Measurements from ENCODE around the gene CRNKL1.

Gene CRNKL1

GRCh38 chr20:20052074-20052970 lies at the start of gene CRNKL1, which contains the start of gene CFAP61:
TSS of gene CRNKL1 (minus strand) at chr20:20052466. CDS start at chr20:20052342, 124 bp downstream.
TSS of gene CFAP61 (plus strand) at chr20:20052532. CDS start at chr20:20056654, 4,122 bp downstream.
- peak; percentile 95 to 96 for DNase-seq (ENCODE audit: low read depth in 1 of 2, low spot score in 1 of 2)

GRCh38 chr20:20100881-20101280 lies 48.6 kb upstream of the CRNKL1 start:
- DNase-seq (ENCODE audit: low read depth in 1 of 2, low spot score in 1 of 2), result no peak

- DNase-seq (ENCODE audit: low read depth in 1 of 2, low spot score in 1 of 2), result no peak
These were observed 44.2 kb upstream of the CRNKL1 start for GRCh38 chr20:20096421-20096820.

- no peak for DNase-seq (ENCODE audit: low read depth in 1 of 2, low spot score in 1 of 2)
These were observed 43.0 kb upstream of the CRNKL1 start for GRCh38 chr20:20095114-20095872.

- DNase-seq (ENCODE audit: low read depth in 1 of 2, low spot score in 1 of 2), result no peak
These were observed 42.1 kb upstream of the CRNKL1 start for GRCh38 chr20:20094410-20094809.

GRCh38 chr20:20092827-20093226 lies 40.6 kb upstream of the CRNKL1 start:
- DNase-seq (ENCODE audit: low read depth in 1 of 2, low spot score in 1 of 2), result no peak

GRCh38 chr20:20089939-20090338 lies 37.7 kb upstream of the CRNKL1 start:
- DNase-seq (ENCODE audit: low read depth in 1 of 2, low spot score in 1 of 2), result no peak

GRCh38 chr20:20089018-20089417 lies 36.8 kb upstream of the CRNKL1 start:
- DNase-seq (ENCODE audit: low read depth in 1 of 2, low spot score in 1 of 2), result no peak

- DNase-seq (ENCODE audit: low read depth in 1 of 2, low spot score in 1 of 2), result no peak
These were observed 33.5 kb upstream of the CRNKL1 start for GRCh38 chr20:20085812-20086211.

GRCh38 chr20:20085071-20085470 lies 32.8 kb upstream of the CRNKL1 start:
- DNase-seq (ENCODE audit: low read depth in 1 of 2, low spot score in 1 of 2), result no peak

- DNase-seq (ENCODE audit: low read depth in 1 of 2, low spot score in 1 of 2), result no peak
These were observed 32.1 kb upstream of the CRNKL1 start for GRCh38 chr20:20084296-20084752.

GRCh38 chr20:20083807-20084206 lies 31.5 kb upstream of the CRNKL1 start:
- no peak for DNase-seq (ENCODE audit: low read depth in 1 of 2, low spot score in 1 of 2)

- DNase-seq (ENCODE audit: low read depth in 1 of 2, low spot score in 1 of 2), result no peak
These were observed 27.0 kb upstream of the CRNKL1 start for GRCh38 chr20:20079102-20079784.

GRCh38 chr20:20078041-20078440 lies 25.8 kb upstream of the CRNKL1 start:
- no peak for DNase-seq (ENCODE audit: low read depth in 1 of 2, low spot score in 1 of 2)

- DNase-seq (ENCODE audit: low read depth in 1 of 2, low spot score in 1 of 2), result no peak
These were observed 24.2 kb upstream of the CRNKL1 start for GRCh38 chr20:20076297-20077065.

GRCh38 chr20:20075032-20075431 lies 22.8 kb upstream of the CRNKL1 start:
- DNase-seq (ENCODE audit: low read depth in 1 of 2, low spot score in 1 of 2), result no peak

GRCh38 chr20:20073801-20074371 lies 21.6 kb upstream of the CRNKL1 start:
- DNase-seq (ENCODE audit: low read depth in 1 of 2, low spot score in 1 of 2), result no peak

GRCh38 chr20:20070871-20071726 lies 18.8 kb upstream of the CRNKL1 start:
- no peak for DNase-seq (ENCODE audit: low read depth in 1 of 2, low spot score in 1 of 2)

GRCh38 chr20:20065361-20065760 lies 13.1 kb upstream of the CRNKL1 start:
- no peak for DNase-seq (ENCODE audit: low read depth in 1 of 2, low spot score in 1 of 2)

All from activated T-helper 1 cell treated with anti-CD3 and anti-CD28 coated beads, Interleukin-2, amount 50 U/mL, for 16 hours (primary cell).